GM21528 (cell line): ENCODE data around the gene PSORS1C1.

Experiments
- ATAC-seq: cut with Tn5 transposase; IDR thresholded peaks from one replicate; pipeline ENCODE4 v1.9.1; 2021; ENCODE audit warnings: mild to moderate bottlenecking, moderate library complexity; ENCODE audit not compliant: unreplicated experiment, low FRiP score

The PSORS1C1 gene

DNA sequence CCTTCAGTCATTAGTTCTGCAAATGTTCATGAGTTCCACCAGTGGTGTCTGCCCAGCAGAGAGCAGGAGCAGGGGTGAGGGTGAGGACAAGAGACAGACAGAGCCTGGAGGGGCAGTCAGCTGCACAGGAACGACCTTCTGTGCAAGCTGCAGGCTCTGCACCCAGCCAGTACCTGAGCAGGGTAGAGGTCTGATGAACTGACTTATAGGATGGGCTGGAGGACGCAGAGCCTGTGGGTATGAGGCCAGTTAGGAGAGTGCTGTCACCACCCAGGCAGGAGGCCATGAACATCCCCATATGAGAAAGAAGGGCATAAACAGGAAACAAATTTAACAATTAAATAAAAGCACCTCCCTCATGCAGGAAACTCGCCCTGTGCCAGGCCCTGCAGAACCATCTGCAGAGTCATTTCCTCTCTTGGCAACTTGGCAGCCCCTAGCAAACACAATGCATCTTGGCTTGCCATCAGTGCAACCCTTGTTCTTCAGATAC is 20.2 kb upstream of the PSORS1C1 start:
- no peak for ATAC-seq

DNA sequence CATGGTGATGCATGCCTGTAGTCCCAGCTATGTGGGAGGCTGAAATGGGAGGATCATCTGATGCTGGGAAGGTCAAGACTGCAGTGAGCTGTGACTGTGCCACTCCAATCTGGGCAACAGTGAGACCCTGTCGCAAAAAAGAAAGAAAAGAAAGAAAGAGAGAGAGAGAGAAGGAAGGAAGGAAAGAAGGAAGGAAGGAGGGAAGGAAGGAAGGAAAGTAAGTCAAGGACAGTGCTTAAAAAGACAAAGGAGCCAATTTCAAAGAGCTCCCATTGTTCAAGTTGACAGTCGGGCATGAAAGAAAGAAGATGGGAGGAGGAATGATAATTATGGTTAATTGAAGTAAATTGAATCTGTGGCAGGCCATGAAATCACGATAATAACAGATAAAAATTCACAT is 18.4 kb upstream of the PSORS1C1 start:
- no peak for ATAC-seq

GRCh38 chr6:31096656-31097055 is 17.9 kb upstream of the PSORS1C1 start:
- ATAC-seq, result no peak

GRCh38 chr6:31098449-31098938 is 16.1 kb upstream of the PSORS1C1 start:
- ATAC-seq, result no peak

DNA sequence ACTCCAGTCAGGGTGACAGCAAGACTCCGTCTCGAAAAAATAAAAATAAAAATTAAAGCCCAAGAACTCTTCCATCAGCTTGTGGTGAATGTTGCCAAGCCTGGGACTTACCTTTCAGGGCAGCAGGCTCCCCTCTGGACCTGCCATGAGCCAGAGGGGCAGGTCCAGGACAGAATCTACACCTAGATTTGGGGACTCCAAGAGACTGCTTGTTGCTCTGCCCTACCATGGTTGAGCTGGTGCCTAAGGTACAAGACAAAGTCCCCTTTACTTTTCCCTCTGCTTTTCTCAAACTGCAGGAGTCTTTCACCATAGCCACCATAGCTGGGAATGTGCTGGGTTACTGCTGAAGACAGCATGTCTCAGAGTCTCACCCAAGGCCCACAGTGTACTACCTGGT is 11.5 kb upstream of the PSORS1C1 start:
- ATAC-seq, result no peak

- no peak for ATAC-seq
Measured at GRCh38 chr6:31107052-31107451, 7.5 kb upstream of the PSORS1C1 start.

GRCh38 chr6:31110825-31111582 is 3.6 kb upstream of the PSORS1C1 start:
- ATAC-seq, result no peak

GRCh38 chr6:31111712-31112111 is 2.9 kb upstream of the PSORS1C1 start:
- no peak for ATAC-seq

DNA sequence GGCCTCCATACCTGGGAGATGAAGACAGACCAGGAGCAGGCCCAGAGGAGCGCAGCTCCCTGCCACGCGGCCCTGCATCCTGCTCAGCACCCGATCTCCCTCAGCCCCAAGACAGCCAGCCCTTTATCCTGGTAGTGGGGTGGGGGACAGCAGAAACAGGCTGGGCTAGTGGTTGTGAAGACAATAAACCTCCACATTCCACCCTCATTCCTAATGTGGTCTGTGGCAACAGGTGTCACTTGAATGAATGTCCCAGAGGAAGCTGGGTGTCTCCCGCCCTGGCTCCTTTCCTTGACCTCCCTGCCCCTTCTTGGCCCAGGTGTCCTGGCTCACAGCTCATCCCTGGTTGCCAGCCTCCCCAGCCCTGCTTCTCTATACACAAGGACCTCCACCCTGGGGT is 2.1 kb upstream of the PSORS1C1 start, which contains the start of gene C6orf15:
Gene C6orf15 (minus strand): TSS at position 98 of the 400 bp plus-strand sequence. CDS start 20 bp downstream, at position 78.
- ATAC-seq, result no peak

DNA sequence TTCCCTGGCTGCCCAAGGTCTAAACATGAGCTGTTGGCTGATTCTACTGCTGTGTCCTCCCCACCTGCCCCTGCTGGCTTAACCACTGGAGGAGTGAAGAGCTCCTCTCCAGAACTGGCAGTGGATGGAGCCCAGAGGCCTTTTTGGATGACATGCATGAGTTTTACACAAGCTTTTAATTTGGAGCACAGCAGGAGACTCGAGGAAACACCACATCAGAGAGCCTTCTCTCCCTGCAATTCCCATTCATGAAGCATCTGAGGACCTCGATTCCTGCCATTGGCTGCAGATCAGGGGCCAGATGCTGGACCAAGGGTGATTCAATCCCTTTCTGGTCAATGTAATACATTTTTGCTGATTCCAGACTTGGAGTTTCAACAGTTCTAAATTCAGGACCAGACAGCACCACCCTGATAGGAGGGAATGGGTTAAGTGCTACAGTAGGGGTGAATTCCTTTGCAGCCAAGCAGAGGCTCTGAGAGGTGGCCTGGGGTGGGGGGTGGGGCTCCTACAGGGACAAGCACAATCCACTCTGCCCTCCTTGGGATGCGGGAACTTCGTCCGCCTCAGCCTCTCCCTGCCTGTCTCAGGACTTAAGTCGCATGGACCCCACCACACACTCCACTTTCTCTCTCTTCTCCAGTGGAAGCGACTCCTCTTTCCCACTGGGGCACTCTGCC is 599 bp upstream of the PSORS1C1 start:
- ATAC-seq, result no peak

DNA sequence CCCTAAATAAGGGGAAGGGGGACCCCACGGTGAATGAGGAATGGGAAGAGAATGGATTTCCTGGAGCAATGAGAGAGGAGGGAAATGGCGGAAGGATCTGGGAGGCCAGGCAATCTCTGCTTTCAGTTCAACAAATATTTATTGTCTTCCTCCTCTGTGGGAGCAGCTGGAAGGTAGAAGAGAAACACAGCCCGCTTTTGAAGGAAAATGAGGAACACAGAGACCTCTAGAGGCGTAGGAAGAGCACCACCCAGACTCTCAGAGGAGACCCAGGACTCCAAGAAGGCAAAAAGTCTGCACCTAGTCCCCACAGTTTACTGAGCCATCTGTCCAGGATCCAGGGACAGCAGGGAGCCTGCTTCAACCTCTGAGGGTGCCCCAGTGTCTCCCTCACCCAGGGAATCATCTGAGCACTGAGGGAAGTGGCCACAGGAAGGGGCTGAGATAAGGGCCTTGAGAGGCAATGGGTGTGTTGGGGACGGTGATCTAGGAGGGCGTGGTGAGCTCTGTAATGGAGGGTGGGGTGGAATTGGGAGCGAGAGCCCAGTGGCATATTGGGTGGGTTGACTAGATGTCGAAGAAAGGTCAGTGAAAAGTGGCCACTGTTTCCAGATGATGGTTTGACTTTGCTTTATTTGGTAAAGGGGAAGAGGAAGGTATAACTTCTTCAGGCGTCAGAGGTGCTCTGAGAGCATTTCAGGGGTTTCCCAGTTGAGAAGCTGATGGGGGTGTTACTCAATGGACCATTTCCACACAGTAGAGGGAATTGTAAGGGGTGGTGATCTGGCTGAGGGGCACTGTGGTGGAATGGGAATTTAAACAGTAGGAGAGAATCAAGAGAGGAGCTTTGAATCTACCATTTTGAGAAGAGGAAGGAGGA is 610 bp downstream of the PSORS1C1 start:
- no peak for ATAC-seq

DNA sequence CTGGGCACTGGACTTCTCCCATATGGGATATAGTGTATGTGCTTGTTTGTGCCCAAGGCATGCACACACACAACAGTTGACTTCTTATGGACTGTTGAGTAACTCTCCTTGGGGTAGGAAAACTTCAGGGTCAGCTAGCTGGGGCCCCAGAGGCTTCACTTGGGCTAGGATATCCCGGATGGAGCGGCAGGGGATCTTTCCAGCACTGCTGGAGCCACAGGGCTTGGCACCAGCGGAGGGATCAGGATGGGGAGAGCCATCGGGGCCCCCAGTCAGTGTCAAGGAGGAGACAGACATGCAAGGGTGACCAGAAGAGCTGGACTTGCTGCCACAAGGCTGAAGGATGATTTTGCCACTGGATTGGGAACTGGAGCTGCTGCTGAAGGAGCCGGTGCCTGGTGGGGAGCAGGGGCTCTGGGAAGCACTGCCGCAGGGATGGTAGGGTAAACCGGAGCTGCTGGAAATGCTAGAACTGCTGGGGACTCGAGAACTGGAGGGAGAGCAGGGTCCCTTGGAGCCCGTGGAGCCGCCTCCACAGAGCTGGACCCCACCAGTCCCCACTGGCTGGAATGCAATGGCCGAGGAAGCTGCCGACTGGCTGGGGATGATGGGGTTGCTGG is 1.5 kb downstream of the PSORS1C1 start:
- ATAC-seq, result no peak

DNA sequence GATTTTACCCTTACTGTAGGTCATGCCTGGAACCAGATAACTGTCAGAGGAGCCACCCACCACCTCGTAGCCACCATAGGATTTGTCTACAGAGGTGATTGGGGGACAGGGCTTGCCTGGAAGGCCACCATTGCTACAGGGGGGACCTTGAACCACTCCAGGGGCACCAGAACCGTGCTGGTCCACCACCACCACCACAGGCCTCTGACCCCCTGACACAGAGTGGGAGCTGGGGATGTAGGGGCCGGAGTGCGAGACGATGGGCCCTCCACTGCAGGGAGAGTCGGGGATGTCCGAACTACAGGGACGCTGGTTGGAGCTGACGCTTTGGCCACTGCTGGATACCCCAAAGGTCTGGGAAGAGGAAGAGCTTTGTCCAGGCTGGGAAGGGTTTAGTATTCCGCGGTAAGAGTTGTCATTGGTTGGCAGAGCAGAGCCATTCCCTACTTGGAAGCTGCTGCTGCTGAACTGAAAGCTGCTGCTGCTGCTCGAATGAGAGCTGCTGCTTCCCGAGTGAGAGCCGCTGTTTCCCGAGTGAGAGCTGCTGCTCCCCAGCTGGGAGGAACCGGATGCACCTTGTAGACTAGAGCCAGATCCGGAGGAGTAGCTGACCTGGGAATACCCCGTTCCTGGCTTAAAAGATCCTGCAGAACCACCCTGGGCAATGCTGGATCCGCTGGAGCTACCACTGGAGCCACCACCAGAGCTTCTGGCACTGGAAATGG is 2.2 kb downstream of the PSORS1C1 start:
- ATAC-seq, result no peak

- ATAC-seq, result no peak
Measured at GRCh38 chr6:31118178-31118577, 3.6 kb downstream of the PSORS1C1 start.

- no peak for ATAC-seq
Measured at GRCh38 chr6:31120151-31120915, 5.7 kb downstream of the PSORS1C1 start, which contains the start of gene CDSN. Gene CDSN, minus strand, starts transcription at chr6:31120446. Its CDS starts 27 bp downstream, at chr6:31120419.

DNA sequence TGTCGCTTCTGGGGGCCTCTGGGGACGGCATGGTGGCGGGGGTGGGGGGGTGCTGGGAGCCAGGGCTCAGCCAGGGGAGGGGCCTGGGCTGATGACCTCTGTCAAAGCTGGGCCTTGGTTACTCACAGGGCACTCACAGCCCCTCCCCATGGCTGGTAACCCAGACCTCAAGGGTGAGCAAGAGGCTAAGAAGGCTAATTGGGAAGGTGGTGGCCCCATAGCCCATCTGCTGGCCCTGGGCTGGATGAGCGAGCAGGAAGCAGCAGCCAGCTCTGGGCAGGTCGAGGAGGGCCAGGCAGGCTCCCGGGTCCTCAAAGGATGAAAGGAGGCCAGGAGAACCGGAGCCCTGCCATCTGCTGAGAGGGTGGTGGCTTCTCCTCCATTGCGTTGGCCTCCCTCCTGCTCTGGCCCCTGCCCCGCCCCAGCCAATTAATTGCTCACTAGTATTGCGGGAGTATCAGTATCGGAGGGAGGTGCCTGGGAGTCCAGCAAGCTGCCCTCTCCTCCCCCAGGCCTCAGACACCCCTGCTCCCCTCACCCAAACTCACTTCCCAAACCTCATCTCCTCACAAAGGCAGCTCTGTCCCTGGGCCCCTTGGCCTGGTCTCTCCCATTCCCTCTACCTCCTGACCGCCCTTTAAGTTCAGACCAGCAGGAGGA is 6.7 kb downstream of the PSORS1C1 start:
- no peak for ATAC-seq

DNA sequence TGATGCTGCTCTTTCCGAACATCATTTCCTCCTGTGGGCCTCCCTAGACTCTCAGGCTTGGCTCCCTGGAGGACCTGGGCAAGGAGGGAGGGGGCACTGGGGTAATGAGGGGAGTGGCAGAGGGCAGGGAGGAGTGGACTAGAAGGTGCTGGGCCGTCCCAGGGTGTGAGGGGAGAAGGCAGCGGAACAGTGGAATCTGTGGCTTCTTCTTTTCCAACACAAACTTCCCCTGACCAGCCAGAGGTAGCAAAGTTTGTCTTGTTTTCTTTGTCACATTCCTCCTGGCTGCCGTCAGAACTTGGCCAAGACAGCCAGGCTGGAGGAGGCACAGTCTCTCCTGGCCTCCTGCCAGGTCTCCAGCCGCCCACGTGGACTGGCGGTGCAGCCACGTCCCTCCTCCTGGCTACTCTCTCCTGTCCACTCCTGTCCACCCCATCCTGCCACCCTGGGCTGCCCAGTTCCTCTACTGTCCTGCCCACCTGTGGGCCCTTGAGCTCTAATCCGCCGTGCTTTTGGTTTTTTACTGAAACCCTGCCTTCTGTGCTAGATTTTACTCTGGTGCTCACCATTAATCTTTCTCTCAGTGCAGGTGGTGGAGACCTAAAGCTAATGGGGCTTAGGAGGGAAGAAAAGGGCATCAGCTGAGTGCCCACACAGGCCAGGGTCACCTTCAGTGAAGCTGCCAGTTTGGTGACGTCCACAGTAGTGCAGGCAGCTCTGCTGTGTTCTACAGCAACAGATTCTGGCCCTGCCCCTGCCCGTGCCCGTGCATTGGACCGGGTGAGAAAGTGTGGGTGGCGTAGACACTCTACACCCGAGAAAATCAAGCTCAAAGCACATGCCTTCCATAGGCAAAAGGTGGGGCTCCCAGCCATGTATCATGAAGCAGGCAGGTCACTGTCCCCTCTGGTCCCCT is 8.4 kb downstream of the PSORS1C1 start:
- no peak for ATAC-seq
